HepG2 (cell line): Measurements from ENCODE around the gene HLA-B. TPM values are rescaled to one million over a fixed set of nuclear protein-coding genes. Genes with fewer than 3 reads are reported as not detected.

Experiments
- AGO2 ChIP-seq: fragments of 200-400 bp; formaldehyde crosslinking; optimal IDR thresholded peaks from 2 replicates; pipeline ENCODE3; 2017; ENCODE audit warnings: mild to moderate bottlenecking, low read depth, low read length, moderate library complexity
- ATF2 ChIP-seq: sonication (generic); formaldehyde crosslinking; IDR thresholded peaks from 2 replicates; pipeline ENCODE4 v1.4.0; 2020; ENCODE audit warnings: missing genetic modification reagents
- HMGXB4 ChIP-seq, 2 experiments: sonication (generic) in 1 of 2; formaldehyde crosslinking in 1 of 2; IDR thresholded peaks; 2 replicates each; pipeline versions ENCODE4 v1.4.0 to v1.6.1; 2018 to 2020; ENCODE audit warnings: missing genetic modification reagents in 2 of 2, borderline replicate concordance in 1 of 2, low read depth in 1 of 2, mild to moderate bottlenecking in 1 of 2, missing biosample characterization in 1 of 2
- MBD4 ChIP-seq: IDR thresholded peaks from 2 replicates; pipeline ENCODE4 v1.6.1; 2012; ENCODE audit warnings: low read length, inconsistent platforms, borderline replicate concordance
- NFKB2 ChIP-seq: sonication (generic); formaldehyde crosslinking; IDR thresholded peaks from 2 replicates; pipeline ENCODE4 v1.4.0; 2020; ENCODE audit warnings: missing genetic modification reagents, borderline replicate concordance
- NR1H2 ChIP-seq: sonication (generic); formaldehyde crosslinking; IDR thresholded peaks from 2 replicates; pipeline ENCODE4 v1.8.1; 2022; ENCODE audit warnings: low read depth, missing genetic modification reagents, borderline replicate concordance
- SETDB1 ChIP-seq: sonication (generic); formaldehyde crosslinking; IDR thresholded peaks from 2 replicates; pipeline ENCODE4 v1.5.1; 2020; ENCODE audit warnings: missing genetic modification reagents, mild to moderate bottlenecking, borderline replicate concordance
- SKI ChIP-seq: fragments of 450-650 bp; IDR thresholded peaks from one replicate; pipeline ENCODE4 v1.6.1; 2018; ENCODE audit warnings: mild to moderate bottlenecking; ENCODE audit not compliant: partially characterized antibody
- TAF1 ChIP-seq: sonication (generic); formaldehyde crosslinking; IDR thresholded peaks from 2 replicates; pipeline ENCODE4 v1.4.0; 2020; ENCODE audit warnings: missing genetic modification reagents
- TEF ChIP-seq: sonication (generic); formaldehyde crosslinking; IDR thresholded peaks from 2 replicates; pipeline ENCODE4 v1.5.0; 2020; ENCODE audit warnings: missing genetic modification reagents
- ZNF260 ChIP-seq: sonication (generic); formaldehyde crosslinking; IDR thresholded peaks from 2 replicates; pipeline ENCODE4 v1.4.0; 2020; ENCODE audit warnings: missing genetic modification reagents, low read depth, mild to moderate bottlenecking, borderline replicate concordance
- ZNF263 ChIP-seq: sonication (generic); formaldehyde crosslinking; IDR thresholded peaks from 2 replicates; pipeline ENCODE4 v1.4.0; 2020; ENCODE audit warnings: missing genetic modification reagents
- ZNF552 ChIP-seq: sonication (generic); formaldehyde crosslinking; IDR thresholded peaks from 2 replicates; pipeline ENCODE4 v1.9.0; 2022; ENCODE audit warnings: missing genetic modification reagents, mild to moderate bottlenecking, borderline replicate concordance
- ZNF747 ChIP-seq: sonication (generic); formaldehyde crosslinking; IDR thresholded peaks from 2 replicates; pipeline ENCODE4 v1.8.1; 2023; ENCODE audit warnings: missing genetic modification reagents, mild to moderate bottlenecking, borderline replicate concordance
- polyA plus RNA-seq, 8 experiments: library from polyadenylated mRNA; depleted of rRNA in 3 of 8; stranded (reverse) in 7 of 8; unstranded in 1 of 8; fragments of >200 nt; fragmentation: Illumina TruSeq in 4 of 8; extraction: Trizol in 4 of 8; gene quantifications; 2 replicates each; pipeline versions ENCODE4 v1.2.1 to v1.2.3, GENCODE V29; 2011 to 2016; ENCODE audit warnings: low read depth in 4 of 8, missing spikeins in 1 of 8, mixed read lengths in 1 of 8; ENCODE audit not compliant: insufficient read depth in 1 of 8
- total RNA-seq, 5 experiments: library from RNA; depleted of rRNA; stranded (reverse); fragments of >200 nt; fragmentation: Illumina TruSeq; extraction: Trizol; gene quantifications; 2 replicates each; pipeline ENCODE4 v1.2.3, GENCODE V29; 2016; ENCODE audit warnings: low read depth in 1 of 5
- TF ChIP-seq, protein P1 (sequence below): sonication (generic); formaldehyde crosslinking; IDR thresholded peaks from 2 replicates; pipeline ENCODE4 v1.5.0; 2020; ENCODE audit warnings: mild to moderate bottlenecking, missing genetic modification reagents
- TF ChIP-seq, protein P2 (sequence below): sonication (generic); formaldehyde crosslinking; IDR thresholded peaks from 2 replicates; pipeline ENCODE4 v1.4.0; 2020; ENCODE audit warnings: mild to moderate bottlenecking, missing genetic modification reagents

The HLA-B gene
- total and polyA plus RNA-seq, 2 of the 13 experiments (the other 11 are each of a cell fraction or from before 2014, with no cell fraction given), result 35.3 to 88.9 TPM

- TF ChIP-seq NFKB2 (CRISPR knock-in tag) (peak; percentile 91; the same call in 1 of the 2 replicates), TAF1 (CRISPR knock-in tag) (peak; percentile 90), SKI (no peak), TEF (CRISPR knock-in tag) (peak; percentile 69), NR1H2 (CRISPR knock-in tag) (no peak), HMGXB4 (CRISPR knock-in tag; IDR thresholded peaks at IDR 0.05; ENCODE audit: borderline replicate concordance in 1 of 2, low read depth in 1 of 2) (peak; percentile 69 to 81; a peak in 3 of 4 replicates), ZNF260 (no peak), ZNF263 (CRISPR knock-in tag) (peak; percentile 91), ZNF552 (CRISPR knock-in tag) (0 out of 2 replicates have a peak, but pooled peaks have one; percentile 64), MBD4 (no peak), ZNF747 (CRISPR knock-in tag) (no peak; the same call in 1 of the 2 replicates), AGO2 (peak; percentile 85), ATF2 (CRISPR knock-in tag) (0 out of 2 replicates have a peak, but pooled peaks have one; percentile 44), SETDB1 (no peak)
- TF ChIP-seq, protein P1, sequence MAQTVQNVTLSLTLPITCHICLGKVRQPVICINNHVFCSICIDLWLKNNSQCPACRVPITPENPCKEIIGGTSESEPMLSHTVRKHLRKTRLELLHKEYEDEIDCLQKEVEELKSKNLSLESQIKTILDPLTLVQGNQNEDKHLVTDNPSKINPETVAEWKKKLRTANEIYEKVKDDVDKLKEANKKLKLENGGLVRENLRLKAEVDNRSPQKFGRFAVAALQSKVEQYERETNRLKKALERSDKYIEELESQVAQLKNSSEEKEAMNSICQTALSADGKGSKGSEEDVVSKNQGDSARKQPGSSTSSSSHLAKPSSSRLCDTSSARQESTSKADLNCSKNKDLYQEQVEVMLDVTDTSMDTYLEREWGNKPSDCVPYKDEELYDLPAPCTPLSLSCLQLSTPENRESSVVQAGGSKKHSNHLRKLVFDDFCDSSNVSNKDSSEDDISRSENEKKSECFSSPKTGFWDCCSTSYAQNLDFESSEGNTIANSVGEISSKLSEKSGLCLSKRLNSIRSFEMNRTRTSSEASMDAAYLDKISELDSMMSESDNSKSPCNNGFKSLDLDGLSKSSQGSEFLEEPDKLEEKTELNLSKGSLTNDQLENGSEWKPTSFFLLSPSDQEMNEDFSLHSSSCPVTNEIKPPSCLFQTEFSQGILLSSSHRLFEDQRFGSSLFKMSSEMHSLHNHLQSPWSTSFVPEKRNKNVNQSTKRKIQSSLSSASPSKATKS (CRISPR knock-in tag), result no peak
- TF ChIP-seq, protein P2, sequence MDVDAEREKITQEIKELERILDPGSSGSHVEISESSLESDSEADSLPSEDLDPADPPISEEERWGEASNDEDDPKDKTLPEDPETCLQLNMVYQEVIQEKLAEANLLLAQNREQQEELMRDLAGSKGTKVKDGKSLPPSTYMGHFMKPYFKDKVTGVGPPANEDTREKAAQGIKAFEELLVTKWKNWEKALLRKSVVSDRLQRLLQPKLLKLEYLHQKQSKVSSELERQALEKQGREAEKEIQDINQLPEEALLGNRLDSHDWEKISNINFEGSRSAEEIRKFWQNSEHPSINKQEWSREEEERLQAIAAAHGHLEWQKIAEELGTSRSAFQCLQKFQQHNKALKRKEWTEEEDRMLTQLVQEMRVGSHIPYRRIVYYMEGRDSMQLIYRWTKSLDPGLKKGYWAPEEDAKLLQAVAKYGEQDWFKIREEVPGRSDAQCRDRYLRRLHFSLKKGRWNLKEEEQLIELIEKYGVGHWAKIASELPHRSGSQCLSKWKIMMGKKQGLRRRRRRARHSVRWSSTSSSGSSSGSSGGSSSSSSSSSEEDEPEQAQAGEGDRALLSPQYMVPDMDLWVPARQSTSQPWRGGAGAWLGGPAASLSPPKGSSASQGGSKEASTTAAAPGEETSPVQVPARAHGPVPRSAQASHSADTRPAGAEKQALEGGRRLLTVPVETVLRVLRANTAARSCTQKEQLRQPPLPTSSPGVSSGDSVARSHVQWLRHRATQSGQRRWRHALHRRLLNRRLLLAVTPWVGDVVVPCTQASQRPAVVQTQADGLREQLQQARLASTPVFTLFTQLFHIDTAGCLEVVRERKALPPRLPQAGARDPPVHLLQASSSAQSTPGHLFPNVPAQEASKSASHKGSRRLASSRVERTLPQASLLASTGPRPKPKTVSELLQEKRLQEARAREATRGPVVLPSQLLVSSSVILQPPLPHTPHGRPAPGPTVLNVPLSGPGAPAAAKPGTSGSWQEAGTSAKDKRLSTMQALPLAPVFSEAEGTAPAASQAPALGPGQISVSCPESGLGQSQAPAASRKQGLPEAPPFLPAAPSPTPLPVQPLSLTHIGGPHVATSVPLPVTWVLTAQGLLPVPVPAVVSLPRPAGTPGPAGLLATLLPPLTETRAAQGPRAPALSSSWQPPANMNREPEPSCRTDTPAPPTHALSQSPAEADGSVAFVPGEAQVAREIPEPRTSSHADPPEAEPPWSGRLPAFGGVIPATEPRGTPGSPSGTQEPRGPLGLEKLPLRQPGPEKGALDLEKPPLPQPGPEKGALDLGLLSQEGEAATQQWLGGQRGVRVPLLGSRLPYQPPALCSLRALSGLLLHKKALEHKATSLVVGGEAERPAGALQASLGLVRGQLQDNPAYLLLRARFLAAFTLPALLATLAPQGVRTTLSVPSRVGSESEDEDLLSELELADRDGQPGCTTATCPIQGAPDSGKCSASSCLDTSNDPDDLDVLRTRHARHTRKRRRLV (CRISPR knock-in tag), result peak; percentile 71
These were observed 46.5 kb upstream of the HLA-B start, which contains the start of gene MICA (continued) for GRCh38 chr6:31403283-31404060.
